HG02623 (cell line): ENCODE measurements around the gene TLR7.

ENCODE experiments used
- ATAC-seq: cut with Tn5 transposase; IDR thresholded peaks from one replicate; pipeline ENCODE4 v1.9.1; 2021; ENCODE audit warnings: moderate library complexity; ENCODE audit not compliant: unreplicated experiment

TLR7 gene

DNA sequence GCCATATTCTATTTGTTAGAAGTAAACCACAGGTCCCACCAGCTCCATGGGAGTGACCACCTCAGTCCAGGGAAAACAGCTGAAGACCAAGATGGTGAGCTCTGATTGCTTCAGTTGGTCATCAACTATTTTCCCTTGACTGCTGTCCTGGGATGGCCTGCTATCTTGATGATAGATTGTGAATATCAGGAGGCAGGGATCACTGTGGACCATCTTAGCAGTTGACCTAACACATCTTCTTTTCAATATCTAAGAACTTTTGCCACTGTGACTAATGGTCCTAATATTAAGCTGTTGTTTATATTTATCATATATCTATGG, 55.7 kb downstream of the TLR7 start:
- ATAC-seq: no peak

GRCh38 chrX:12929701-12930100, 62.8 kb downstream of the TLR7 start:
- ATAC-seq: no peak

- ATAC-seq: no peak
Observed at GRCh38 chrX:12930150-12930549, 63.3 kb downstream of the TLR7 start.

GRCh38 chrX:12932244-12932643, 65.4 kb downstream of the TLR7 start:
- no peak for ATAC-seq

GRCh38 chrX:12934850-12935249, 68.0 kb downstream of the TLR7 start:
- ATAC-seq: no peak

- ATAC-seq: no peak
Observed at GRCh38 chrX:12936947-12937346, 70.1 kb downstream of the TLR7 start.
